NT2/D1 (cell line): ENCODE results near the gene IFNL1.

Source experiments
- YY1 ChIP-seq: IDR thresholded peaks from 2 replicates; pipeline ENCODE4 v1.6.1; 2011; ENCODE audit not compliant: insufficient read length, insufficient read depth
- ZNF274 ChIP-seq: IDR thresholded peaks from 2 replicates; pipeline ENCODE4 v1.6.1; 2011; ENCODE audit warnings: mild to moderate bottlenecking, low read depth, low read length

GRCh38 chr19:39324242-39324842, 28.1 kb downstream of the IFNL1 start:
- TF ChIP-seq ZNF274 (no peak), YY1 (no peak)
